ENCODE measurements around the gene RAE1. TPM values are rescaled to one million over a fixed set of nuclear protein-coding genes. Genes with fewer than 3 reads are reported as not detected.

Gene RAE1
- total RNA-seq, 1 experiment from 2014 or later, result 53.1 TPM

- no peaks in the 10 kb centered on the region for H3K9me3 Mint-ChIP-seq
- Histone ChIP-seq H3K4ac (ENCODE audit: low read depth, low read length) (no peak overlapping the region), H2BK15ac (ENCODE audit: low read depth, low read length) (no peak overlapping the region), H3K23me2 (ENCODE audit: insufficient read length, low read depth, low read length, poor library complexity, severe bottlenecking) (no peaks in the 10 kb centered on the region), H2BK120ac (ENCODE audit: low read depth, low read length, poor library complexity, severe bottlenecking) (no peak overlapping the region), H3T11ph (ENCODE audit: low read length) (no peak overlapping the region), H3K56ac (ENCODE audit: insufficient read length, low read depth, low read length) (no peak overlapping the region), H3K9me3 (ENCODE audit: control insufficient read depth, low read depth, low read length) (no peaks in the 10 kb centered on the region), H3K9ac (ENCODE audit: extremely low read depth, insufficient read length, low read length) (no peak overlapping the region), H4K91ac (ENCODE audit: insufficient read length, low read depth, low read length) (no peak overlapping the region), H3K79me2 (ENCODE audit: insufficient read depth, low read length) (no peaks in the 10 kb centered on the region), H2AFZ (ENCODE audit: low read length) (no peak overlapping the region), H3K79me1 (ENCODE audit: insufficient read depth, low read depth, low read length, poor library complexity, severe bottlenecking) (no peaks in the 10 kb centered on the region), H2BK12ac (ENCODE audit: insufficient read length, low read depth, low read length) (no peak overlapping the region), H2BK5ac (ENCODE audit: insufficient read length, low read length) (no peak overlapping the region), H4K20me1 (ENCODE audit: control insufficient read depth, insufficient read depth, insufficient read length) (no peaks in the 10 kb centered on the region), H3K14ac (ENCODE audit: insufficient read depth, low read length) (no peak overlapping the region; the same call in 1 of the 2 replicates), H2AK5ac (ENCODE audit: insufficient read length, low read length) (no peak overlapping the region), H2BK20ac (ENCODE audit: low read depth, low read length, poor library complexity, severe bottlenecking) (no peak overlapping the region), H3K23ac (ENCODE audit: insufficient read length, low read depth, low read length) (no peak overlapping the region), H3K18ac (ENCODE audit: insufficient read length, low read depth, low read length) (no peak overlapping the region), H3K4me1 (ENCODE audit: insufficient read depth, low read length) (no peaks in the 10 kb centered on the region), H3K4me2 (ENCODE audit: insufficient read depth, insufficient read length, low read length) (no peak overlapping the region), H4K8ac (replicated peaks; ENCODE audit: insufficient read length, low read depth, low read length) (no peak overlapping the region), H3K27me3 (ENCODE audit: insufficient read depth, low read length) (no peaks in the 10 kb centered on the region), H4K5ac (ENCODE audit: insufficient read length, low read depth, low read length) (no peak overlapping the region), H3K27ac (ENCODE audit: insufficient read length, low read depth, low read length) (no peak overlapping the region)
- H3K27ac Mint-ChIP-seq, result peak overlapping the region in 1 of 3 experiments; percentile 3; a peak in 1 of 7 replicates
- no peaks in the 10 kb centered on the region for H3K36me3 Mint-ChIP-seq (ENCODE audit: insufficient read depth in 1 of 3, low read depth in 3 of 3)
- no CpG with 5 or more reads among the region's 8 CpGs for WGBS (ENCODE audit: extremely low coverage, insufficient read length, low lambda C conversion rate)
- H3K4me3 Mint-ChIP-seq, result no peak overlapping the region
- H3K27me3 Mint-ChIP-seq (ENCODE audit: low read depth), result peaks cover 24% of the 10 kb centered on the region
- peak; percentile 62 for DNase-seq
- peaks cover 30 to 41% of the 10 kb centered on the region in 2 experiments for H3K4me1 Mint-ChIP-seq
- no peak for TF ChIP-seq CTCF (conservative IDR thresholded peaks at IDR 0.05)
Measured at GRCh38 chr20:57326667-57327455, 24.2 kb upstream of the RAE1 start.
